RWPE1 (cell line): ENCODE measurements around the gene TRIP13.

ENCODE experiments used
- CTCF ChIA-PET: fragments of 350-600 bp; sonication (Branson Sonifier 250); formaldehyde crosslinking; extraction: SDS; loops from one replicate; lab custom pipeline; 2021; lab: Yijun Ruan, JAX
- POLR2A ChIA-PET: fragments of 400-600 bp; formaldehyde crosslinking; extraction: SDS; loops from one replicate; lab custom pipeline; 2020; ENCODE audit warnings: antibody characterized with exemption; ENCODE audit not compliant: low non-redundant PET; lab: Yijun Ruan, JAX
- DNase-seq: peaks from one replicate; pipeline ENCODE4 v3.0.0; 2012; ENCODE audit warnings: low spot score
- H3K27ac ChIP-seq: fragments of 450-650 bp; 2 replicates; pipeline ENCODE4 v1.5.1; 2017
- TF ChIP-seq, protein P1 (sequence below): fragments of 450-650 bp; conservative IDR thresholded peaks from 2 replicates; pipeline ENCODE4 v1.5.1; 2017; ENCODE audit warnings: low read depth, mild to moderate bottlenecking

Gene TRIP13

DNA sequence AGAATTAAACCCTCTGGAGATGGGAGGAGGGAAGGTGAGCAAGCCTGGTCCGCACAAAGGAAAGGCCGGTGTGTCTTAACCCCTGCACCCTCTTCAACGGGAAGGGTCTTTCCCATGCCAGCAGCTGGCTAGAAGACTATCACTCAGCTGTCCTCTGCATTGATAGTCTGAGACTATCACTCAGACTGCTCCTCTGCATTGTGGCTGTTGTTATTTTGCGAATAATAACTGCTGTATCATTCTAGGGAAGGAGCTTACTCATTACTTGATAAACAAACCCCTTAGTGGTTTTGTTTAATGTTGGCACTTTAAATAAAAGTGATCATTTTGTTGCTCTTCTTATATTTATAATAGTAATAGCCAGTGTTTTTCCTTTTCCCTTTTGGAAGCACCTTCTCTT, 8.1 kb downstream of the TRIP13 start:
- ChIA-PET POLR2A (no interaction called here), CTCF (no interaction called here)
- TF ChIP-seq, protein P1, sequence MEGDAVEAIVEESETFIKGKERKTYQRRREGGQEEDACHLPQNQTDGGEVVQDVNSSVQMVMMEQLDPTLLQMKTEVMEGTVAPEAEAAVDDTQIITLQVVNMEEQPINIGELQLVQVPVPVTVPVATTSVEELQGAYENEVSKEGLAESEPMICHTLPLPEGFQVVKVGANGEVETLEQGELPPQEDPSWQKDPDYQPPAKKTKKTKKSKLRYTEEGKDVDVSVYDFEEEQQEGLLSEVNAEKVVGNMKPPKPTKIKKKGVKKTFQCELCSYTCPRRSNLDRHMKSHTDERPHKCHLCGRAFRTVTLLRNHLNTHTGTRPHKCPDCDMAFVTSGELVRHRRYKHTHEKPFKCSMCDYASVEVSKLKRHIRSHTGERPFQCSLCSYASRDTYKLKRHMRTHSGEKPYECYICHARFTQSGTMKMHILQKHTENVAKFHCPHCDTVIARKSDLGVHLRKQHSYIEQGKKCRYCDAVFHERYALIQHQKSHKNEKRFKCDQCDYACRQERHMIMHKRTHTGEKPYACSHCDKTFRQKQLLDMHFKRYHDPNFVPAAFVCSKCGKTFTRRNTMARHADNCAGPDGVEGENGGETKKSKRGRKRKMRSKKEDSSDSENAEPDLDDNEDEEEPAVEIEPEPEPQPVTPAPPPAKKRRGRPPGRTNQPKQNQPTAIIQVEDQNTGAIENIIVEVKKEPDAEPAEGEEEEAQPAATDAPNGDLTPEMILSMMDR, result no peak
- no peak overlapping the region for H3K27ac ChIP-seq
- no peak for DNase-seq

DNA sequence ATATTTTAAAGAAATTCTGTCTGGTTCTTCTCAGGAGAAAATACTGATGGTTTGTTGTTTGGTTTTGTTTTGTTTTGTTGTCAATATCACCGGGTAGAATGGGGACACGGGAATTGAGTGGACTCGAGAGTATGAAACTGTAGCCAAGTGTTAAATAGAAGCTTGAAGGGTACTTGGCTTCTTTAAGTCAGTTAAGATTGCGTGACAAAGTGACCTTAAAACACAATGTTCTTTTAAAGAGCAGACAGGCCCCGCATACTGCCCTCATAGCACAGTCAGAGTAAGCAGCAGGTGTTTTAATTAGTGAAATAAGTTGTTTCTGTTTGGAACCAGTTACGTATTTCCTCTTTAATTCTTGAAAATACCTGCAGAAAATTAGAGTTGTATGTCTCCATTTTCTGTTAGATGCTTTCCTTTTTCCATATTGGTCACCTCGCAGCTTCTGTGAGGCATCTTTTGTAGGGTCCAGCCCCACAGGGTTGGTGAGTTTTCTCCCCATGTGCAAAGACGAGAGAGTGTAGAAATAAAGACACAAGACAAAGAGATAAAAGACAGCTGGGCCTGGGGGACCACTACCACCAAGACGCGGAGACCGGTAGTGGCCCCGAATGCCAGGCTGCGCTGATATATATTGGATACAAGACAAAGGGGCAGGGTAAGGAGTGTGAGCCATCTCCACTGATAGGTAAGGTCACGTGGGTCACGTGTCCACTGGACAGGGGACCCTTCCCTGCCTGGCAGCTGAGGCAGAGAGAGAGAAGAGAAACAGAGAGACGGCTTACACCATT, 9.6 kb downstream of the TRIP13 start:
- POLR2A ChIA-PET, result no interaction called here
- CTCF ChIA-PET, result interaction anchor here (0.6 to 2.3 kb wide), 8 partner anchors 9 to 272 kb away, joined by 3 to 14 read pairs (median 4); partner anchors contain the start of gene TRIP13
- DNase-seq, result no peak
- H3K27ac ChIP-seq, result no peak overlapping the region
- TF ChIP-seq, protein P1, result no peak

DNA sequence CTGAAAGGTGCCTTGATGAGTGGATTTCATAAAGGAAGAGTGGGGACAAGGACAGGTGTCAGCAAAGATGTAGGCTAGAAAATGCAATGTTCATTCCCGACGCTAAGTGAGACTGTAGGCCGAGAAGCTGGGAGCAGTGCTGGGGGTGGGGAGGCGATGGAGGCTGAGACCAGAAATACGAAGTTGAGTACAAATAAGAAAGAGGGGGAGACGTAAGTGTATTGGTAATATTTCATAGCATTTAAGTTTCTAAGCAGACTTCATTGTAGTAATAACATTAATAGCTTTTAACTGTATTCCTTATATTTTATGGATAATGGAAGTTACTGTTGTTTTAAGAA, 11.0 kb downstream of the TRIP13 start:
- ChIA-PET POLR2A (no interaction called here), CTCF (interaction anchor here (1.4 to 2.3 kb wide), 2 partner anchors 10 to 232 kb away, joined by 6 to 14 read pairs; partner anchors contain the start of gene TRIP13)
- no peak overlapping the region for H3K27ac ChIP-seq
- DNase-seq, result no peak
- TF ChIP-seq, protein P1, result no peak

DNA sequence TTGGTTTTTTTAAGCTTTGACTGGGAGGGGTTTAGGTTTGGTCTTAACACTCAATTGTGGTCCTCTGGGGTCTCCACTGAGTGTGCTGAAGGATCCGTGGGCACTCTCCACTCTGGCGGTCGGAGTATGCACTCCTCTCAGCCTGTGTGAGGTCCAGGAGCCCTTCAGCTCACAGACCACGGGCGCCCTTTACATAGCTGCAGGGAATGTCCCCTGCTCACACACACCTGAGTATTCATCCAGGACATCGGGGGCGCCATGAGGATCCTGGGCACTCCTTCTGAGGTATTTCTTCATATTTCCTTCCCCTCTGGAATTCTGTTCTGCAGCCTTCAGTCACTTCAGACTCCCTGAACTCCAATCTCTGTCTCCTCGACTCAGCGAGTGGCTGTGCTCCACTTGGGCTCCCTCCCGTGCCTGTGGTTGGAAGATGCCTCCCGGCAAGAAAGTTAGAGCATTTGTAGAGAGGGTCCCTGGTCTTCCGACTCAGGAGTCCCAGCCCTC, 12.5 kb downstream of the TRIP13 start:
- no peak for DNase-seq
- ChIA-PET CTCF (no interaction called here), POLR2A (no interaction called here)
- H3K27ac ChIP-seq, result no peak overlapping the region
- TF ChIP-seq, protein P1, result no peak

DNA sequence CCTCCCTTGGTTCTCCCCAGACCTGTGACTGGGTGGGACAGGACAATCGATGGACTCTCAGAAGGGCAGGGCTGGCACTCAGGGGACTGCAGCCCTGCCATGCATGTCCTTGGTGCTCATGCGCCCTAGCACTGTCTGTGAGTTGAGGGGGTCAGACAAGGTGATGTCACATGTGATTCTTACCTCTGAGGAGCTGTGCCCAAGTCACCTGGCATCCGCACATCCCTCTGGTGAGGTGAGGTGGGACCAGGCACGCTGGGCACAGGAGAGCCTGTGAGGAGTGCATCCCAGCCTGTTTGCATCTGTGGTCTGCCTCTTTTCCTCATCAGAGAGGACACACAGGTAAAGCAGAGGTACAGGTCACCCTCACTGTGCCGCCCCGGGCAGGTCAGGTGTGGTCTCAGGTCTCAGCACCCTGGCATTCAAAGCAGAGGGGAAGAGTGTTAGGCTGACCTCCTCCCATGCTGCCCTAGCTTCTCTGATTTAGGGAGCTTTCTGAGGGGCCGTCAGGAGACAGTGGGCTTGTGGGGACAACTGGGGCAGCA, 14.8 kb downstream of the TRIP13 start:
- CTCF ChIA-PET, result interaction anchor here (0.6 kb wide), 1 partner anchor 569 kb away, joined by 3 read pairs; no protein-coding TSS in a partner anchor
- TF ChIP-seq, protein P1, result no peak
- no peak for DNase-seq
- POLR2A ChIA-PET, result no interaction called here
- no peak overlapping the region for H3K27ac ChIP-seq

GRCh38 chr5:908172-908571, 15.5 kb downstream of the TRIP13 start:
- TF ChIP-seq, protein P1, result no peak
- POLR2A ChIA-PET, result no interaction called here
- peak overlapping the region; percentile 92; the same call in 1 of the 2 replicates for H3K27ac ChIP-seq
- DNase-seq, result no peak
- CTCF ChIA-PET, result interaction anchor here (0.6 kb wide), 1 partner anchor 69 kb away, joined by 3 read pairs; no protein-coding TSS in a partner anchor
